NCI-H226 (cell line): ENCODE measurements around the gene RNF213.

ENCODE experiments used
- DNase-seq: peaks from one replicate; pipeline ENCODE4 v3.0.0-alpha.2; 2015

Gene RNF213

GRCh38 chr17:80356231-80356856 is 95.7 kb downstream of the RNF213 start:
- no peak for DNase-seq

GRCh38 chr17:80358131-80358530 is 97.5 kb downstream of the RNF213 start:
- DNase-seq: no peak

- no peak for DNase-seq
These were observed 98.2 kb downstream of the RNF213 start for GRCh38 chr17:80358861-80359260.

- DNase-seq: no peak
These were observed 98.9 kb downstream of the RNF213 start for GRCh38 chr17:80359422-80360110.

DNA sequence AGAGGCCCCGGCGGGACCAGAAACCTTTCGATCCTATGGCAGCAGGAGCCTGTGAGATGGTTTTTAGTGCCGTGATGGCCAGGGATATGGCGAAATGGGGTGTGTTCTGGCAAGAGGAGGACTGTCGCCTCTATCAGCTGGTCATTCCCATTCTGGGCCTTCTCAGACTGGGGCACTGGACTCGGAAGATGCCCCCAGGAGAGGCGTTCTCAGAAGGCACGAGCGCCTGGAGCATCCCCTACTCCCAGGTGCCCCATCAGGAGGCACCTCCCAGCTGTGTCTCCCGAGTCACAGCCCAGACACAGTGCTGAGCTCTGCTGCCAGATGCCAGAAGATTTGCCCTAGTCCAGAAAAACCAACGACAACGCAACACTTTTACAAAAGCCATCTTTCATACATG is 99.7 kb downstream of the RNF213 start:
- DNase-seq: no peak

DNA sequence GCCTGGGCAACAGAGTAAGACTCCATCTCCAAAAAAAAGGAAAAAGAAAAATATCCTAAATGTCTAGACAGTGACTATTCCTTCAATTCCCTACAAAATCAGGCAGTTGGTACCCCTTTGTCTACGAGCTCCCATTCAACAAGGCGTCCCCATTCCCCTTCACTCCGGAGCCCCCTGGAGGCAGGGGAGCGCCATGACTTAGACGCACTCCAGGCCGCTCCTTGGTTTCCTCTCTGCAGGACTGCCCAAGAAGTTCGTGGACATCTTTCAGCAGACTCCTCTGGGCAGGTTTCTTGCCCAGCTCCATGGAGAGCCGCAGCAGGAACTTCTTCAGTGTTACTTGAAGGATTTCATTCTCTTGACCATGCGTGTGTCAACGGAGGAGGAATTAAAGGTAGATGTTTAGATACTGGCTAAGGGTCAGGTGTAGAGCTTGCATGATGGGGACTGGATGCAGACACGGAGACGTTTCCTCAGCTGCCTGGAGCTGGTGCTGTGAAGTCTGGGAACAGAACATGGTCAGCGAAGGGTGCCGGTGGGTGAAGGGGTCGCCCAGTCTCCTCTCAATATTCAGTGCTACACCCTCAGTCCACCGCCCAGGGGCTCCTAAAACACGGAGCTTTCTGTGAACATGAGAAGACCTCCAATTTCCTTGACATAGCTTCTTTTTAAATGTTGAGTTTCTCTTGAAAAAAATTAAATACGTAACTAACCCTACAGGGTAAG is 101.0 kb downstream of the RNF213 start:
- DNase-seq: no peak

DNA sequence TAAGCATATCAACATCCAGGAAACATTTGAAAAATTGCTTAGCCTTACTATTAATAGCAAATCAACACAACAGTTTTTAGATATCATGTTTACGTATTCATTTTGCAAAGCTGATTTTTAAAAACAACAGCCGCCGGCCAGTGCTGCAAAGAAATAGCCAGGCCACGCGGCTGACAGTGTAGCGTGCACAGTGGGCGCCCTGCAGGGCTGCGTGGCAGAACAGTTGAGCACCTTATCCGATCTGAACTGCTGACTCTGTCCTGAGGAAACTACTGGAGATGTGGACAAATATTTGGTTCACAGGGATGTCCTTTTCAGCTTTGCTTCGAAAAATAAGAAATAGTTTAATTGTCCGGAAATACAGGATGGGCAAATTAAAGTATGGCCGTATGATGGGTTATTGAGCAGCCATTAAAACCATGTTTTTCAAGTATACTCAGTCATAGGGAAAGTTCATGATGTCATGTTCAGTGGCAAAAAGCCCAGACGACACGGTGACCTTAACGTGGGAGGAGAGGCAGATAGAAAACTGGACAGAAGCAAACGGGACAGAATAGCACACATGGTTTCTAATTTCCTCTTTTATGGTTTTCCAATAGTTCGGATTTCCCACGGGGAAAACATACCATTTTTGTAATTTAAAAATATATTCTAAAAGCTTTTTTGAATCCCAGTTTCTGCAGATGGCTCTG is 101.9 kb downstream of the RNF213 start:
- DNase-seq: no peak

DNA sequence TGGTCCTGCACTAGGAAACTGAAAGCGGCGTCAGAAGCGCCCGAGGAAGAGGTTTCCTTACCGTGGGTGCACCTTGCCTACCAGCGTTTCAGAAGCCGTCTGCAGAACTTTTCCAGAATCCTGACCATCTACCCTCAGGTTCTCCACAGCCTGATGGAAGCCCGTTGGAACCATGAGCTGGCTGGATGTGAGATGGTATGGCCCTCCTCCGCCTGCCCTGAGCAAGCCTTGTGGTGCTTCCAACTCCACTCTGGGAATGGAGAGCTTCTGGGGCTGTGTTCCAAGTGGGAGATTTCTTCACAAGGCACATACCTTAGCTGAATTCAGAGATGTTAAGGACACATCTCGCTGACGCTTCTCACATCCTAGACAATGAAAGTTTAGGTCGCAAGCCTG is 102.5 kb downstream of the RNF213 start:
- DNase-seq: no peak

GRCh38 chr17:80363518-80364090 is 103.0 kb downstream of the RNF213 start:
- no peak for DNase-seq

- DNase-seq: no peak
These were observed 103.5 kb downstream of the RNF213 start for GRCh38 chr17:80364091-80364691.

DNA sequence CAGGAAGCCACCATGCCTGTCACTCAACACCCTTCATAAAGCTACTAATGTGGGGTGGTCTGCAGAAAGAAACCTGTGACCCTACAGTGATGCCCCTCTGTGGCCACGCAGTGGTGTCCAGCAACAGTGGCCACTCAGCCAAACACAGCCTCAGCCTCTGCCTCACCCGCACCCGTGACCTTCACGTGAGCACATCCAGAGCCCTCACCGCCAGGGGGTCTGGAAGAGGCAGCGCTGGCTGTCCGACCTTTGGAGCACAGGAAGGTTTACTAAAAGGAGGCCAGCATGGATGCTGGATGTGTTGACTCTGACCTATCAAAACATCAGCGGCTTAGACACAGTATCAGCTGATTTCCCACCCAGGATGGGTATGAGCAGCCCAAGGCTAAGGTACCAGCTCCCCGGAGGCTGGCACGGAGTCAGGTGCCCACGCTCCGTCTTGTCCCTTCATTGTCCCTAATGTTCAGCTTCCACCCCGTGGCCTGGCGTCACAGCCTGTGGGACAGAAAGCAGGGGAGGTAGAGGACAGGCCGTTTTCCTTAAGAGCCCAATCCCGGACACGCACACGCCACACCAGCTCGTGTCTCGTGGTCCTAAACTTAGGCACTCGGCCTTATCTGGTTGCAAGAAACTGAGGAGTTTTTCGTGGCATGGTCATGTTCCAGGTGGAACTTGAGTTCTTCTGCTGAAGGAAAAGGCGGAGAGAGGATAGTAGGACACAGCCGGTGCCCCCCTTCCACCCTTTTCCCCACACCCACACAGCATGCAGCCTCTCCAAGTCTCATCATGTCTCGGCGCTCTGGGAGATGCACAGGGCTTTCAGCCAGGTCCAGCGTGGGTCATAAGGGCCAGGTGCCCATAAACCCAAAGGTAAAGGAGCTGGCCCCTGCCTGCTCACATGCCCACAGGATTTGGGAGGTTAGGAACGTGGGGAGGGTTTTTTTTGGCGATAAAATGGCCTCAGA is 104.6 kb downstream of the RNF213 start:
- no peak for DNase-seq

GRCh38 chr17:80365983-80366382 is 105.3 kb downstream of the RNF213 start:
- no peak for DNase-seq

GRCh38 chr17:80367503-80367902 is 106.9 kb downstream of the RNF213 start:
- DNase-seq: no peak

- DNase-seq: no peak
These were observed 110.5 kb downstream of the RNF213 start for GRCh38 chr17:80371196-80371595.

DNA sequence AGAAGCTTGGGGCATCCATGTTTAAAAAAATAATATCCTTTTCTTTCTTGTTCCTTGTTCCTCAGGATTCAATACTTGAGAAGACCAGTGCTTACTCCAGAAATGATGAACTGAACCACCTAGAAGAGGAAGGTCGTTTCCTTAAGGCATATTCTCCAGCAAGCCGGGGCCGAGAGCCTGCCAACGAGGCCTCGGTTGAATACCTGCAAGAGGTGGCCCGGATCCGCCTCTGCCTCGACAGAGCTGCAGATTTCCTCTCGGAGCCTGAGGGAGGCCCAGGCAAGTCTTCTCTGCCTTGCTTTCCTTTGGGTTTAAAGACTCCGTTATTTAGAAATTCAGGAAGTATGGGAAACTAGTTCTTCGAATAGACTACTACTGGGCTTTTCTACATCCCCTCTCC is 111.8 kb downstream of the RNF213 start:
- DNase-seq: no peak

DNA sequence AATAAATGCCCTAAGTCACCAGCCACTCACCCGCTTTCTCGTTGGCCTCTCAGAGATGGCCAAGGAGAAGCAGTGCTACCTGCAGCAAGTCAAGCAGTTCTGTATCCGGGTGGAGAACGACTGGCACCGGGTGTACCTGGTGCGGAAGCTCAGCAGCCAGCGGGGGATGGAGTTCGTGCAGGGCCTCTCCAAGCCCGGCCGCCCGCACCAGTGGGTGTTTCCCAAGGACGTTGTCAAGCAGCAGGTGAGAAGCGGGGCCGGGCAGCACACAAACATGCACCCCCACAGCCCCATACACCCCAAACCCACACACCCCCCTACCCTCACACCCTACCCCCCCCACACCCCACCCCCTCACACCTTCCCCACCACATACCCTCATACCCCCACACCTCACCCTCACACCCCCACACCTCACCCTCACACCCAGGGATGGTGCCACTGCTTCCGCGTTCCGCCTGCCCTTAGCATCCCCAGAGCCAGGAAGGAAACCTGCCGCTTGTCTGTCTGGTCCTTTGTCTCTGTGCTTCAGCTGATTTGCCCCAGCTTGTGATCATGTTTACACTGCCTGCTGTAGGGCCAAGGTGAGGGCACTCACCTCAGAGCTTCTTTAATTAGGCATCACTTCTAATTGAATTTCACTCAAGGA is 112.4 kb downstream of the RNF213 start:
- no peak for DNase-seq

DNA sequence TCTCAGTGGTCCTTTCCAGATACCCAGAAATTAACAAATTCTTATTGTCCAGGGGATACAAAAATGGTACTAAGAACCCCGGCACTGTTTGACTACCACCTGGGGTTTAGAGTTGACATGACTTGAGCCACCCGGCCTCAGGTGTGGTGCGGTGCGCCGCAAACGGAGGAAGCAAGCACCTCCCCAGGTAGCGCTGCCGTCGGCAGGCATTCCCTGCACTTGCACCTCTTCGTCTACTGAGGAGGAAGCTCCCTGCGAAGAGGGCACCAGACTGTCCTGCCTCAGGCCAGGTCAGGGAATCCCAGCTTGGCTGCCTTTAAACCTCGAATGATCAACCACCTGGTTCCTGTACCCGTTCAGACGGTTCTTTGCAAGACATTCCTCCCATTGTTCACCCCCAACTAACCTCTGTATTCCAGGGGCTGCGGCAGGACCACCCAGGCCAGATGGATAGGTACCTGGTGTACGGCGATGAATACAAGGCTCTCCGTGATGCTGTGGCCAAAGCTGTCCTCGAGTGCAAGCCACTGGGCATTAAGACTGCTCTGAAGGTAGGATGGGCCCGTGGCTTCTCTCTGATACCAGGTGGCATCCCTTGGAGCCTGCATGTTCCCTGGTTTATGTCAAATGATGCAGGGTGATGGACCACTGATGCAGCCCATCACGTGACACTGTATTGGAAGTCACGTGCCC is 113.5 kb downstream of the RNF213 start:
- no peak for DNase-seq

- no peak for DNase-seq
These were observed 114.3 kb downstream of the RNF213 start for GRCh38 chr17:80374732-80375585.

DNA sequence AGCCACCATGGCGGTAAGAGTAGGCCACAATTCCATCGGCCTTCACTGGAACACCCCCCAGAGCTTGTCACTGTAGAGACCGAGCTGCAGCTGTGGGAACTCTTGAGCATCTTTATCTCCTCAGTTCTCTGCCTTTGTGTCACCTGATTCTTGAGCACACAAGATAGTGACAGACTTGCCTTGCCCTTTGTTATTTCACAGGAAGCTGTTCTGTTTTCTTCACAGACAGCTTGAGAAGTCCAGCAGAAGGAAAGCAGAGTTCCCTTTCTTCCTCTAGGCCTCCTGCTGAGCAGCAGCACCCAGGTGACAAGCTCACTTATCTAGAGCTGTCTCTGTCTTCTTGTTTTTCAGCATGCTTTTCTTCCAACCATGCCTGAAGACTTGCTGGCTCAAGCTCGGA is 115.9 kb downstream of the RNF213 start:
- no peak for DNase-seq
